Spleen (tissue), 13 donors: ENCODE results near the gene EPHA4. TPM values are rescaled to one million over a fixed set of nuclear protein-coding genes. Genes with fewer than 3 reads are reported as not detected.

Experiments used
- DNase-seq: peaks from one replicate; pipeline ENCODE4 v3.0.0-alpha.2; 2020
- H3K27ac ChIP-seq, 8 donors: fragments of 200-600 bp; sonication (generic) in 7 of 8; 1 replicate in 4 of 8; 2 replicates in 4 of 8; pipeline versions ENCODE4 v1.5.0 to v1.8.0; 2016 to 2021; ENCODE audit warnings: inconsistent platforms in 4 of 8, mild to moderate bottlenecking in 4 of 8, moderate library complexity in 1 of 8
- H3K27me3 ChIP-seq, 7 donors: fragments of 200-600 bp; sonication (generic) in 6 of 7; replicated peaks in 1 of 7; 1 replicate in 4 of 7; 2 replicates in 3 of 7; pipeline versions ENCODE4 v1.5.0 to v1.8.0; 2016 to 2021; ENCODE audit warnings: inconsistent platforms in 3 of 7, mild to moderate bottlenecking in 1 of 7
- H3K36me3 ChIP-seq, 6 donors: fragments of 200-600 bp; sonication (generic) in 5 of 6; 1 replicate in 4 of 6; 2 replicates in 2 of 6; pipeline versions ENCODE4 v1.5.0 to v1.8.0; 2016 to 2021; ENCODE audit warnings: inconsistent platforms in 2 of 6
- H3K4me1 ChIP-seq, 6 donors: fragments of 200-600 bp; sonication (generic) in 5 of 6; 1 replicate in 3 of 6; 2 replicates in 3 of 6; pipeline versions ENCODE4 v1.5.0 to v1.8.0; 2016 to 2021; ENCODE audit warnings: inconsistent platforms in 3 of 6
- H3K4me3 ChIP-seq, 8 donors: fragments of 200-600 bp; sonication (generic) in 7 of 8; 1 replicate in 4 of 8; 2 replicates in 4 of 8; pipeline versions ENCODE4 v1.5.0 to v1.8.0; 2016 to 2021; ENCODE audit warnings: inconsistent platforms in 4 of 8, mild to moderate bottlenecking in 4 of 8, moderate library complexity in 2 of 8
- H3K9me3 ChIP-seq, 8 donors: fragments of 200-600 bp; sonication (generic) in 7 of 8; 1 replicate in 4 of 8; 2 replicates in 4 of 8; pipeline versions ENCODE4 v1.5.0 to v1.8.0; 2016 to 2021; ENCODE audit warnings: inconsistent platforms in 4 of 8
- CTCF ChIP-seq, 11 experiments: fragments of 200-600 bp in 7 of 11; fragments of 450-650 bp in 4 of 11; sonication (generic) in 4 of 11; IDR thresholded peaks in 8 of 11; conservative IDR thresholded peaks in 3 of 11; 1 replicate in 7 of 11; 2 replicates in 4 of 11; pipeline versions ENCODE4 v1.4.0 to v1.8.0; 2016 to 2021; ENCODE audit warnings: antibody characterized with exemption in 11 of 11, inconsistent platforms in 4 of 11, mild to moderate bottlenecking in 1 of 11
- POLR2A ChIP-seq, 3 donors: fragments of 450-650 bp; IDR thresholded peaks; one replicate each; pipeline ENCODE4 v1.5.1; 2017; ENCODE audit warnings: antibody characterized with exemption in 3 of 3, mild to moderate bottlenecking in 1 of 3
- POLR2AphosphoS5 ChIP-seq, 3 donors: sonication (generic); formaldehyde crosslinking; IDR thresholded peaks; one replicate each; pipeline ENCODE4 v1.5.1; 2017; ENCODE audit warnings: antibody characterized with exemption in 3 of 3
- WGBS, 5 donors: extraction: QIAGEN DNeasy Blood & Tissue Kit in 3 of 5; methylation state at CpG; one replicate each; pipeline versions ENCODE4 v1.1.5 to v1.1.7; 2013 to 2018; 5-methylcytosine and 5-hydroxymethylcytosine counted together
- intact Hi-C: fragments of 100-400 bp; cut with DNase I; formaldehyde crosslinking; loops from one replicate; pipeline ENCODE4 v1.15.0; 2023; ENCODE audit warnings: low total_unique reads
- long read RNA-seq, 2 donors: transcript quantifications; one replicate each; lab custom pipeline, GENCODE V29; 2026
- polyA plus RNA-seq, 3 donors: library from polyadenylated mRNA; stranded (reverse); fragments of 200-250 nt; gene quantifications; one replicate each; pipeline ENCODE4 v1.2.1, GENCODE V29; 2013
- total RNA-seq, 7 donors: library from RNA; depleted of rRNA in 3 of 7; stranded (reverse); fragments of >200 nt in 3 of 7; fragmentation: NEBNext Ultra II Directional in 4 of 7; extraction: Animal tissue kit (Norgen Biotek cat#: 25700) in 4 of 7; gene quantifications; one replicate each; pipeline versions ENCODE4 v1.1.0 to v1.2.1, GENCODE V29; 2016 to 2021
- donor health status: healthy with polysubstance abuse.
- donor health status: DM: no; HTN: no; CAD: no; lungs with moderate emphysema.
- donor health status: DM: no; HTN: no; CAD: no.
- donor health status: Bipolar disorder and iron deficiency.
- donor health status: healthy.
- donor health status: DM: no; HTN: no; CAD: no.
- donor health status: DM: yes; HTN: yes; CAD: no.

EPHA4 gene
- 10 to 100 TPM in 6 of 7 donors, 1 to 10 TPM in 1; 8.2 to 21.0 (median 17.5) TPM for total RNA-seq
- 1 to 10 TPM in 2 of 3 donors, under 1 TPM in 1; 0.80 to 2.9 (median 1.4) TPM for polyA plus RNA-seq
- long read RNA-seq, donor 1, partial matches to known transcripts: 0 of 1 reads
- long read RNA-seq, donor 1, other reads (novel, unspliced or antisense): 0 of 1 reads
- long read RNA-seq, donor 2, partial matches to known transcripts: 0 of 1 reads
- long read RNA-seq, donor 2, other reads (novel, unspliced or antisense): 0 of 1 reads

- Histone ChIP-seq H3K27me3 (peaks cover 0 to 100% (median 44%) of the 10 kb centered on the region in 7 donors), H3K27ac (peak within 1 kb of the TSS; percentile 49 to 81 (median 78)), H3K9me3 (no peaks in the 10 kb centered on the region), H3K4me1 (peaks cover 5 to 58% (median 46%) of the 10 kb centered on the region in 6 donors), H3K4me3 (peak within 1 kb of the TSS; percentile 60 to 84 (median 67)), H3K36me3 (no peaks in the 10 kb centered on the region)
- peak; percentile 94 for DNase-seq
- 0 to 2% (median 1%) methylated on average over 30 to 55 of the region's 55 CpGs for WGBS, 5 donors
- TF ChIP-seq POLR2AphosphoS5 (IDR thresholded peaks at IDR 0.05): peak; percentile 80 to 91 (median 87)
- peak in 1 of 3 donors; percentile 65 for TF ChIP-seq POLR2A (IDR thresholded peaks at IDR 0.05)
- peak in 5 of 11 experiments; percentile 37 to 53 (median 50) for TF ChIP-seq CTCF (IDR thresholded peaks at IDR 0.05 in 8 of 11, conservative IDR thresholded peaks at IDR 0.05 in 3 of 11)
- intact Hi-C loops: loop anchor here (5.0 kb wide), 1 partner anchor 1835 kb away; no protein-coding TSS in a partner anchor
These were observed at the start of gene EPHA4 for GRCh38 chr2:221572219-221572820. TSS of gene EPHA4 (minus strand) at chr2:221572304. CDS start at chr2:221572248, 56 bp downstream.

- no peak overlapping the region for H3K4me3 ChIP-seq
- WGBS, 5 donors: 71 to 85% (median 77%) methylated on average over 2 of the region's 2 CpGs
These were observed 45.9 kb upstream of the EPHA4 start for GRCh38 chr2:221618007-221618406.

GRCh38 chr2:221616561-221616960 lies 44.5 kb upstream of the EPHA4 start:
- no peak for TF ChIP-seq POLR2AphosphoS5 (IDR thresholded peaks at IDR 0.05)
- TF ChIP-seq CTCF (IDR thresholded peaks at IDR 0.05 in 8 of 11, conservative IDR thresholded peaks at IDR 0.05 in 3 of 11): no peak
- no peak for TF ChIP-seq POLR2A (IDR thresholded peaks at IDR 0.05)
- WGBS, 5 donors: 93 to 96% (median 94%) methylated on average over 13 of the region's 13 CpGs
- Histone ChIP-seq H3K27me3 (no peaks in the 10 kb centered on the region), H3K36me3 (no peaks in the 10 kb centered on the region), H3K27ac (no peak overlapping the region), H3K9me3 (no peaks in the 10 kb centered on the region), H3K4me1 (no peaks in the 10 kb centered on the region), H3K4me3 (no peak overlapping the region)
- no peak for DNase-seq
- intact Hi-C loops: no loop called here

More at GRCh38 chr2:221618007-221618406, 45.9 kb upstream of the EPHA4 start:
- intact Hi-C loops: no loop called here
- no peaks in the 10 kb centered on the region for H3K4me1 ChIP-seq
- no peak for DNase-seq
- H3K27ac ChIP-seq: no peak overlapping the region
- H3K9me3 ChIP-seq: no peaks in the 10 kb centered on the region
- no peaks in the 10 kb centered on the region for H3K36me3 ChIP-seq
- H3K27me3 ChIP-seq: no peaks in the 10 kb centered on the region
- TF ChIP-seq POLR2A (IDR thresholded peaks at IDR 0.05): no peak
- TF ChIP-seq CTCF (IDR thresholded peaks at IDR 0.05 in 8 of 11, conservative IDR thresholded peaks at IDR 0.05 in 3 of 11): no peak
- TF ChIP-seq POLR2AphosphoS5 (IDR thresholded peaks at IDR 0.05): no peak

GRCh38 chr2:221614274-221614673 lies 42.2 kb upstream of the EPHA4 start:
- WGBS, 5 donors: 59 to 73% (median 69%) methylated on average over 6 of the region's 6 CpGs
- Histone ChIP-seq H3K36me3 (no peaks in the 10 kb centered on the region), H3K27ac (no peak overlapping the region), H3K4me3 (no peak overlapping the region), H3K9me3 (no peaks in the 10 kb centered on the region), H3K27me3 (peaks cover 0 to 4% (median 0%) of the 10 kb centered on the region in 7 donors), H3K4me1 (no peaks in the 10 kb centered on the region)
- DNase-seq: no peak
- intact Hi-C loops: no loop called here
- no peak for TF ChIP-seq POLR2AphosphoS5 (IDR thresholded peaks at IDR 0.05)
- TF ChIP-seq POLR2A (IDR thresholded peaks at IDR 0.05): no peak
- no peak for TF ChIP-seq CTCF (IDR thresholded peaks at IDR 0.05 in 8 of 11, conservative IDR thresholded peaks at IDR 0.05 in 3 of 11)
